Measurements from ENCODE around the gene ABHD14A. TPM values are rescaled to one million over a fixed set of nuclear protein-coding genes. Genes with fewer than 3 reads are reported as not detected.

ABHD14A gene
- total and polyA plus RNA-seq, 2 donors (not counting 1 experiment from before 2014, with no cell fraction given): 5.1 to 10.2 TPM

GRCh38 chr3:51943451-51944391 lies 31.1 kb upstream of the ABHD14A start:
- H4K20me1 ChIP-seq (ENCODE audit: control insufficient read depth, extremely low read depth, insufficient read depth, low read length): no peaks in the 10 kb centered on the region
- no peak for TF ChIP-seq CTCF (conservative IDR thresholded peaks at IDR 0.05 in 1 of 2, IDR thresholded peaks at IDR 0.05 in 1 of 2; ENCODE audit: low read depth in 1 of 2, low read length in 2 of 2)
- no peak for TF ChIP-seq EZH2 (IDR thresholded peaks at IDR 0.05; ENCODE audit: low read length, missing control alignments)
- H3K79me2 ChIP-seq (ENCODE audit: control insufficient read depth, insufficient read depth, low read length): peaks cover 18% of the 10 kb centered on the region
- H3K27me3 ChIP-seq (ENCODE audit: control insufficient read depth, insufficient read depth, low read length): no peaks in the 10 kb centered on the region
- no peak overlapping the region for H3K9ac ChIP-seq (ENCODE audit: insufficient read depth, low read length)
- no peak overlapping the region for H3K4me2 ChIP-seq (ENCODE audit: extremely low read depth, insufficient read depth, low read length)
- H3K9me3 ChIP-seq (ENCODE audit: control insufficient read depth, insufficient read depth, low read depth, low read length): no peaks in the 10 kb centered on the region
- H3K27ac ChIP-seq (ENCODE audit: insufficient read depth, low read length): peak overlapping the region; percentile 94
- no peak for DNase-seq (ENCODE audit: low read depth in 2 of 2)
- H3K4me3 ChIP-seq (replicated peaks in 1 of 4; ENCODE audit: control extremely low read depth in 1 of 4, insufficient read depth in 1 of 4, low read depth in 3 of 4, low read length in 4 of 4): no peak overlapping the region
- peaks cover 15% of the 10 kb centered on the region for H3K4me1 ChIP-seq (ENCODE audit: control insufficient read depth, extremely low read depth, insufficient read depth, low read length)
- H2AFZ ChIP-seq (ENCODE audit: low read length): no peak overlapping the region
- peaks cover 2% of the 10 kb centered on the region for H3K36me3 ChIP-seq (ENCODE audit: control insufficient read depth, insufficient read depth, low read length)

- Histone ChIP-seq H2AFZ (ENCODE audit: low read length) (no peak overlapping the region), H3K27ac (ENCODE audit: insufficient read depth, low read length) (no peak overlapping the region), H3K4me3 (replicated peaks in 1 of 4; ENCODE audit: control extremely low read depth in 1 of 4, insufficient read depth in 1 of 4, low read depth in 3 of 4, low read length in 4 of 4) (no peak overlapping the region), H3K27me3 (ENCODE audit: control insufficient read depth, insufficient read depth, low read length) (no peaks in the 10 kb centered on the region), H3K4me2 (ENCODE audit: extremely low read depth, insufficient read depth, low read length) (no peak overlapping the region), H3K9ac (ENCODE audit: insufficient read depth, low read length) (no peak overlapping the region), H3K4me1 (ENCODE audit: control insufficient read depth, extremely low read depth, insufficient read depth, low read length) (peaks cover 15% of the 10 kb centered on the region), H3K79me2 (ENCODE audit: control insufficient read depth, insufficient read depth, low read length) (peaks cover 11% of the 10 kb centered on the region), H3K9me3 (ENCODE audit: control insufficient read depth, insufficient read depth, low read depth, low read length) (no peaks in the 10 kb centered on the region), H4K20me1 (ENCODE audit: control insufficient read depth, extremely low read depth, insufficient read depth, low read length) (no peaks in the 10 kb centered on the region), H3K36me3 (ENCODE audit: control insufficient read depth, insufficient read depth, low read length) (peaks cover 3% of the 10 kb centered on the region)
- TF ChIP-seq EZH2 (IDR thresholded peaks at IDR 0.05; ENCODE audit: low read length, missing control alignments): no peak
- TF ChIP-seq CTCF (conservative IDR thresholded peaks at IDR 0.05 in 1 of 2, IDR thresholded peaks at IDR 0.05 in 1 of 2; ENCODE audit: low read depth in 1 of 2, low read length in 2 of 2): no peak
- no peak for DNase-seq (ENCODE audit: low read depth in 2 of 2)
These were observed 30.3 kb upstream of the ABHD14A start for GRCh38 chr3:51944451-51945021.

- H3K27me3 ChIP-seq (ENCODE audit: control insufficient read depth, insufficient read depth, low read length): no peaks in the 10 kb centered on the region
- no peak overlapping the region for H3K4me2 ChIP-seq (ENCODE audit: extremely low read depth, insufficient read depth, low read length)
- no peak overlapping the region for H2AFZ ChIP-seq (ENCODE audit: low read length)
- no peaks in the 10 kb centered on the region for H4K20me1 ChIP-seq (ENCODE audit: control insufficient read depth, extremely low read depth, insufficient read depth, low read length)
- H3K4me3 ChIP-seq (replicated peaks in 1 of 4; ENCODE audit: control extremely low read depth in 1 of 4, insufficient read depth in 1 of 4, low read depth in 3 of 4, low read length in 4 of 4): no peak overlapping the region
- peaks cover 10% of the 10 kb centered on the region for H3K79me2 ChIP-seq (ENCODE audit: control insufficient read depth, insufficient read depth, low read length)
- no peak for TF ChIP-seq EZH2 (IDR thresholded peaks at IDR 0.05; ENCODE audit: low read length, missing control alignments)
- no peak for TF ChIP-seq CTCF (conservative IDR thresholded peaks at IDR 0.05 in 1 of 2, IDR thresholded peaks at IDR 0.05 in 1 of 2; ENCODE audit: low read depth in 1 of 2, low read length in 2 of 2)
- peaks cover 15% of the 10 kb centered on the region for H3K4me1 ChIP-seq (ENCODE audit: control insufficient read depth, extremely low read depth, insufficient read depth, low read length)
- no peaks in the 10 kb centered on the region for H3K9me3 ChIP-seq (ENCODE audit: control insufficient read depth, insufficient read depth, low read depth, low read length)
- DNase-seq (ENCODE audit: low read depth in 2 of 2): no peak
- H3K36me3 ChIP-seq (ENCODE audit: control insufficient read depth, insufficient read depth, low read length): peaks cover 3% of the 10 kb centered on the region
- no peak overlapping the region for H3K9ac ChIP-seq (ENCODE audit: insufficient read depth, low read length)
- no peak overlapping the region for H3K27ac ChIP-seq (ENCODE audit: insufficient read depth, low read length)
These were observed 29.6 kb upstream of the ABHD14A start for GRCh38 chr3:51945031-51945840.

All from fibroblast of lung (primary cell).